ENCODE measurements around the gene ADAM15. TPM values are rescaled to one million over a fixed set of nuclear protein-coding genes. Genes with fewer than 3 reads are reported as not detected.

ADAM15 gene
- polyA plus RNA-seq, 1 of the 3 experiments (the other 2 are of a cell fraction), result 60.1 TPM

GRCh38 chr1:155085504-155086127 lies 34.5 kb downstream of the ADAM15 start:
- Histone ChIP-seq H3K4me3 (ENCODE audit: low read depth in 2 of 2, low read length in 1 of 2) (peak overlapping the region; percentile 77 to 79), H3K9me3 (no peaks in the 10 kb centered on the region), H3K36me3 (replicated peaks in 1 of 2; ENCODE audit: control insufficient read depth in 1 of 2, insufficient read depth in 2 of 2, low read length in 1 of 2) (no peaks in the 10 kb centered on the region), H3K9me2 (no peaks in the 10 kb centered on the region), H3K4me2 (peak overlapping the region; percentile 78), H4K20me1 (ENCODE audit: insufficient read depth) (no peaks in the 10 kb centered on the region), H3K9ac (peak overlapping the region; percentile 56; the same call in 1 of the 2 replicates), H2AFZ (ENCODE audit: low read depth) (peak overlapping the region; percentile 99), H3K27ac (ENCODE audit: low read depth in 2 of 2, low read length in 1 of 2) (peak overlapping the region; percentile 69 to 94; a peak in 3 of 4 replicates), H3K79me2 (ENCODE audit: insufficient read depth) (no peaks in the 10 kb centered on the region), H3K27me3 (ENCODE audit: insufficient read depth) (peaks cover 8% of the 10 kb centered on the region), H3K4me1 (ENCODE audit: control insufficient read depth in 1 of 2, insufficient read depth in 2 of 2, low read depth in 1 of 2, low read length in 1 of 2) (peaks cover 6 to 25% of the 10 kb centered on the region in 2 experiments; a peak in 3 of 4 replicates), H3F3A (replicated peaks; ENCODE audit: insufficient read depth) (peaks cover 3% of the 10 kb centered on the region)
- DNase-seq, result peak; percentile 44
- ChIA-PET POLR2A (interaction anchor here (0.7 to 2.0 kb wide), 3 partner anchors 85 to 89 kb away, joined by 3 to 4 read pairs (median 3); partner anchors contain the start of gene KRTCAP2), CTCF (interaction anchor here (0.6 to 5.3 kb wide), 62 partner anchors 10 to 606 kb away, joined by 3 to 156 read pairs (median 5); partner anchors contain the start of genes ADAM15, EFNA1, EFNA4 and KRTCAP2)
- TF ChIP-seq USF1 (IDR thresholded peaks at IDR 0.05; ENCODE audit: borderline replicate concordance, low read depth), result no peak
- no peak for TF ChIP-seq EZH2phosphoT487 (IDR thresholded peaks at IDR 0.05; ENCODE audit: borderline replicate concordance, low read depth)
- no peak for TF ChIP-seq RXRA (IDR thresholded peaks at IDR 0.05; ENCODE audit: borderline replicate concordance, low read depth)
- TF ChIP-seq, protein P1, sequence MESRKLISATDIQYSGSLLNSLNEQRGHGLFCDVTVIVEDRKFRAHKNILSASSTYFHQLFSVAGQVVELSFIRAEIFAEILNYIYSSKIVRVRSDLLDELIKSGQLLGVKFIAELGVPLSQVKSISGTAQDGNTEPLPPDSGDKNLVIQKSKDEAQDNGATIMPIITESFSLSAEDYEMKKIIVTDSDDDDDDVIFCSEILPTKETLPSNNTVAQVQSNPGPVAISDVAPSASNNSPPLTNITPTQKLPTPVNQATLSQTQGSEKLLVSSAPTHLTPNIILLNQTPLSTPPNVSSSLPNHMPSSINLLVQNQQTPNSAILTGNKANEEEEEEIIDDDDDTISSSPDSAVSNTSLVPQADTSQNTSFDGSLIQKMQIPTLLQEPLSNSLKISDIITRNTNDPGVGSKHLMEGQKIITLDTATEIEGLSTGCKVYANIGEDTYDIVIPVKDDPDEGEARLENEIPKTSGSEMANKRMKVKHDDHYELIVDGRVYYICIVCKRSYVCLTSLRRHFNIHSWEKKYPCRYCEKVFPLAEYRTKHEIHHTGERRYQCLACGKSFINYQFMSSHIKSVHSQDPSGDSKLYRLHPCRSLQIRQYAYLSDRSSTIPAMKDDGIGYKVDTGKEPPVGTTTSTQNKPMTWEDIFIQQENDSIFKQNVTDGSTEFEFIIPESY (IDR thresholded peaks at IDR 0.05; ENCODE audit: borderline replicate concordance, low read depth), result no peak
- TF ChIP-seq GATA2 (CRISPR knock-in tag; IDR thresholded peaks at IDR 0.05), result no peak
- TF ChIP-seq, protein P2, sequence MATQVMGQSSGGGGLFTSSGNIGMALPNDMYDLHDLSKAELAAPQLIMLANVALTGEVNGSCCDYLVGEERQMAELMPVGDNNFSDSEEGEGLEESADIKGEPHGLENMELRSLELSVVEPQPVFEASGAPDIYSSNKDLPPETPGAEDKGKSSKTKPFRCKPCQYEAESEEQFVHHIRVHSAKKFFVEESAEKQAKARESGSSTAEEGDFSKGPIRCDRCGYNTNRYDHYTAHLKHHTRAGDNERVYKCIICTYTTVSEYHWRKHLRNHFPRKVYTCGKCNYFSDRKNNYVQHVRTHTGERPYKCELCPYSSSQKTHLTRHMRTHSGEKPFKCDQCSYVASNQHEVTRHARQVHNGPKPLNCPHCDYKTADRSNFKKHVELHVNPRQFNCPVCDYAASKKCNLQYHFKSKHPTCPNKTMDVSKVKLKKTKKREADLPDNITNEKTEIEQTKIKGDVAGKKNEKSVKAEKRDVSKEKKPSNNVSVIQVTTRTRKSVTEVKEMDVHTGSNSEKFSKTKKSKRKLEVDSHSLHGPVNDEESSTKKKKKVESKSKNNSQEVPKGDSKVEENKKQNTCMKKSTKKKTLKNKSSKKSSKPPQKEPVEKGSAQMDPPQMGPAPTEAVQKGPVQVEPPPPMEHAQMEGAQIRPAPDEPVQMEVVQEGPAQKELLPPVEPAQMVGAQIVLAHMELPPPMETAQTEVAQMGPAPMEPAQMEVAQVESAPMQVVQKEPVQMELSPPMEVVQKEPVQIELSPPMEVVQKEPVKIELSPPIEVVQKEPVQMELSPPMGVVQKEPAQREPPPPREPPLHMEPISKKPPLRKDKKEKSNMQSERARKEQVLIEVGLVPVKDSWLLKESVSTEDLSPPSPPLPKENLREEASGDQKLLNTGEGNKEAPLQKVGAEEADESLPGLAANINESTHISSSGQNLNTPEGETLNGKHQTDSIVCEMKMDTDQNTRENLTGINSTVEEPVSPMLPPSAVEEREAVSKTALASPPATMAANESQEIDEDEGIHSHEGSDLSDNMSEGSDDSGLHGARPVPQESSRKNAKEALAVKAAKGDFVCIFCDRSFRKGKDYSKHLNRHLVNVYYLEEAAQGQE (IDR thresholded peaks at IDR 0.05; ENCODE audit: low read depth, low read length), result no peak
- TF ChIP-seq SMC3 (IDR thresholded peaks at IDR 0.05; ENCODE audit: low read depth, low read length), result no peak
- no peak for TF ChIP-seq TCF12 (IDR thresholded peaks at IDR 0.05)
- TF ChIP-seq EP300 (IDR thresholded peaks at IDR 0.05; ENCODE audit: borderline replicate concordance in 1 of 2, low read depth in 1 of 2, low read length in 1 of 2), result no peak
- 4% methylated on average over 13 of the region's 32 CpGs for WGBS (ENCODE audit: low lambda C conversion rate)

Measured in SK-N-SH (cell line).